Esophagus muscularis mucosa (tissue), 4 donors: ENCODE results near the gene MAML3.

Experiments
- CTCF ChIP-seq, 3 experiments: fragments of 200-600 bp in 2 of 3; fragments of 450-650 bp in 1 of 3; sonication (generic) in 2 of 3; IDR thresholded peaks; one replicate each; pipeline ENCODE4 v1.5.1; 2017 to 2019; ENCODE audit warnings: antibody characterized with exemption in 3 of 3, mild to moderate bottlenecking in 2 of 3, moderate library complexity in 1 of 3
- EP300 ChIP-seq: sonication (generic); formaldehyde crosslinking; IDR thresholded peaks from one replicate; pipeline ENCODE4 v1.6.1; 2017; ENCODE audit warnings: antibody characterized with exemption
- POLR2A ChIP-seq: fragments of 450-650 bp; IDR thresholded peaks from one replicate; pipeline ENCODE4 v1.6.1; 2017; ENCODE audit warnings: antibody characterized with exemption, moderate library complexity, mild to moderate bottlenecking, low read depth
- POLR2AphosphoS5 ChIP-seq, 2 donors: sonication (generic); formaldehyde crosslinking; IDR thresholded peaks; one replicate each; pipeline ENCODE4 v1.6.1; 2017; ENCODE audit warnings: antibody characterized with exemption in 2 of 2

GRCh38 chr4:139823345-139823744, 330.6 kb downstream of the MAML3 start:
- TF ChIP-seq CTCF (IDR thresholded peaks at IDR 0.05) = no peak
- no peak for TF ChIP-seq POLR2AphosphoS5 (IDR thresholded peaks at IDR 0.05)
- no peak for TF ChIP-seq EP300
- no peak for TF ChIP-seq POLR2A
